Upper lobe of left lung (tissue), 4 donors: ENCODE results near the gene TMEM101.

Experiments used
- POLR2A ChIP-seq, 4 donors: fragments of 450-650 bp; IDR thresholded peaks; one replicate each; pipeline ENCODE4 v1.5.1; 2016 to 2017; ENCODE audit warnings: antibody characterized with exemption in 4 of 4, mild to moderate bottlenecking in 2 of 4
- POLR2AphosphoS5 ChIP-seq, 2 donors: sonication (generic); formaldehyde crosslinking; IDR thresholded peaks; one replicate each; pipeline ENCODE4 v1.5.1; 2017; ENCODE audit warnings: antibody characterized with exemption in 2 of 2
- TF ChIP-seq, protein P1 (sequence below), 6 experiments: fragments of 450-650 bp in 4 of 6; fragments of 200-600 bp in 2 of 6; sonication (generic) in 2 of 6; IDR thresholded peaks; one replicate each; pipeline ENCODE4 v1.5.1; 2016 to 2019; ENCODE audit warnings: antibody characterized with exemption in 6 of 6

DNA sequence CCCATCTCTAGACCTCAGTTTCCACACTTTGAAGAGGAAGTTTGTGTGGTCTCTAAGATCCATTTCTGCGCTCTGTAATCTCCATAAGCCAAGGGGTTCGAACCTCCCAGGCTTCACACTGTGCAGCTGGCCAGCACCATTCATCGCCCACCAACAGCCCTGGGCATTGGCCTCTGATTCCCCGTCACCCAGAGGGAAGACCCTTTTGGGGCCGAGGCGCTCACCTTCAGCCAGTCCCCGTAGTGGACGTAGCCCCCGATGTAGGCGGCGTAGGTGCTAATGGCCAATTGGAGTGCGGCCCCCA lies 678 bp downstream of the TMEM101 start:
- TF ChIP-seq POLR2A (IDR thresholded peaks at IDR 0.05) (no peak), POLR2AphosphoS5 (IDR thresholded peaks at IDR 0.05) (no peak)
- TF ChIP-seq, protein P1, sequence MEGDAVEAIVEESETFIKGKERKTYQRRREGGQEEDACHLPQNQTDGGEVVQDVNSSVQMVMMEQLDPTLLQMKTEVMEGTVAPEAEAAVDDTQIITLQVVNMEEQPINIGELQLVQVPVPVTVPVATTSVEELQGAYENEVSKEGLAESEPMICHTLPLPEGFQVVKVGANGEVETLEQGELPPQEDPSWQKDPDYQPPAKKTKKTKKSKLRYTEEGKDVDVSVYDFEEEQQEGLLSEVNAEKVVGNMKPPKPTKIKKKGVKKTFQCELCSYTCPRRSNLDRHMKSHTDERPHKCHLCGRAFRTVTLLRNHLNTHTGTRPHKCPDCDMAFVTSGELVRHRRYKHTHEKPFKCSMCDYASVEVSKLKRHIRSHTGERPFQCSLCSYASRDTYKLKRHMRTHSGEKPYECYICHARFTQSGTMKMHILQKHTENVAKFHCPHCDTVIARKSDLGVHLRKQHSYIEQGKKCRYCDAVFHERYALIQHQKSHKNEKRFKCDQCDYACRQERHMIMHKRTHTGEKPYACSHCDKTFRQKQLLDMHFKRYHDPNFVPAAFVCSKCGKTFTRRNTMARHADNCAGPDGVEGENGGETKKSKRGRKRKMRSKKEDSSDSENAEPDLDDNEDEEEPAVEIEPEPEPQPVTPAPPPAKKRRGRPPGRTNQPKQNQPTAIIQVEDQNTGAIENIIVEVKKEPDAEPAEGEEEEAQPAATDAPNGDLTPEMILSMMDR (IDR thresholded peaks at IDR 0.05): no peak
